CD4-positive, alpha-beta T cell treated with Interleukin-1 beta for 1 hour (primary cell): ENCODE measurements around the gene CELF2.
A peak's percentile ranks its signal among the peaks of the same experiment; 100 is the strongest.
"Not testable (repeated sequence)": the region's sequence is repeated elsewhere in the genome, so short reads cannot be mapped to it uniquely, and the experiment has no call there.

Source experiments
- DNase-seq, 2 donors: peaks; one replicate each; pipeline ENCODE4 v3.0.0-alpha.2; 2020 to 2022

The CELF2 gene

DNA sequence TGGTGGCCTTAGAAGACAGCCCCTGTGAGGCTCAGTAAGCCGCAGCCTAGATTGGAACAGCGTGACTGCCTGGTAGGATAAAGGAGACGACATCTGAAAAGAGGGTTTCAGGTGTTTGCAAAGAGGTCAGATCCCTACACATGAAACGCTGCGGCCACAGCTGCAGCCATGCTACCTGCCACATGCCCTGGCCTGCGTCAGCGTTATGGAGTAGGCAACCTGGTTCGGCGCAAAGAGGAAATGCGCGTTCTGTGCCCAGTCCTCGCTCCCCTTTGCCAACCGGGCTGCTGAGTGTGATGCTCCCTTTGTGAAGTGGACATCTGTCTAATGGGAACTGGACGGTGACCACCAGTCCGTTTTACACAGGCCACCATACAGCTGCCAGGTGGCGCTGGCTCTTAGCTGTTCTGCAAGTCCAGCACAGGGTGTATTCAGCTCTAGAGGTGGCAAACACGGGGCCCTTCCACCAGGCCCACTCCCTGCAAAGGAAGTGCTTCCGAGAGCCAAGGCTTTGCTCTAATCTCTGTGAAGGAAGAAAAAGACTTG lies 160.3 kb downstream of the CELF2 start:
- DNase-seq = peak in 1 of 2 donors; percentile 45

DNA sequence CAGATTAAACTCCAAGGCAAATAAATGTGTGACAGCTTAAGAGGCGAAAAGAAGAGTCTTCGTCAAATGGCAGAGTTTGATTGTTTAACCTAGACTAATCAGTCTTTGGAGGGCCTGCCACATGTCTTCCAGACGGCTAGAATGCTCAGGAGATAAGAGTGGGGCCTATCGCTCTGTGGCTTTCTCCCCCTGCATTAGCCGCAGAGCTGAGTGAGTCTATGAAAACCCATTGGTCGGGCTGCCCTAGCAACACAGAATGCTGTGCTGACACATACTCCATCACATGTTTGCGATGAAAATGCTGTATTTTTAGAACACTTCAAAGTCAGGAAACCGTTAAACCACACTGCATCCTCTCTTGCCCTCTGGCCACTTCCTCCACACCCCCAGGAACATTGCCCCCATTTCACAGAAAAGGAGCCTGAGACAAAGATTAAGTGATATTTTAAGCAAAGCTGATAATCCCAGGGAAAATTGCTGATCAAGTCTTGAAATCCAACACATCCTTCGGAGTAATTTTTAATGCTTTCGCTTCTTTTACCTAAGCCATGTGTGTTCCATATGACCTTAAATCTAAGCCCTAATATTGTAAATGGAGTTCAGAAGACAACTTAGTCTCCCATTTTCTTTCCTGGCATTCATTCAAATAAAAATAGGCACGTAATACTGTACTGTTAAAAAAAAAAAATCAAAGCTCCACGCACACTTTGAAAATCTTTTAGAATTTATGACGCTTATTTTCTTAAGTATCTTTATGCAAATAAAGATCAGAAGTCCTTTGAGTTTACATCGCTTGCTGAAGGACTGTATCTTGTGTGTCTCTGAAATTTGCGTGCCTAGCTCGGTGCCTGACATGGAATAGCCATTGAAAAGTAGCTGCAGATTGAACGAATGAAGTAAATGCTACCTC lies 161.2 kb downstream of the CELF2 start:
- peak; percentile 89 to 92 for DNase-seq

DNA sequence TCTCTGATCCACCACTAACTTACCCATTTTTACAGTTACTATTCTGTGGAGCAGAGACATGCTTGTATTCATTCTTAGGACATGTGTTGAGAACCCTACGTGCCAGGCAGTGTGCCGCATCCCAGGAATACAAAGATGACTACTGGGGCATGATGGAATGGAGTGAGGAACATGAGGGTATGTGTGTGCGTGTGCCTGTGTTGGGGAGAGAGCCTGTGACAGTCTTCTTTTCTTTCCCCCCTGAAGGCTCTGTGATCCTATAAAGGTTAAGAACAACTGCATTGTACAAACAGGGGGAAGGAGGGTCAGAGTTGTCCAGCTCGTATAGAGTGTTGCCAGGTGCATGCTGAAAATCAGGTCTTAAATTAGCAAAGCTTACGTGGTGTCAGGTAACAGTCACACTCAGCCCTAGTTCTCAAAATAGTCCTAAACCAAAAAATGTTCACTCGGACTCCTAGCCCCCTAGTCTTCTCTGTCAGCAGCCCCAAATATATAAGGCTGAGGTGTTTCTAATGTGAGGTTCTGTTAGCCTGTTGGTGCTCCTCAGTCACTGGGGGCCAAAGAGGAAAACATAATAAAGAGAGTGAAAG lies 161.9 kb downstream of the CELF2 start:
- no peak for DNase-seq

DNA sequence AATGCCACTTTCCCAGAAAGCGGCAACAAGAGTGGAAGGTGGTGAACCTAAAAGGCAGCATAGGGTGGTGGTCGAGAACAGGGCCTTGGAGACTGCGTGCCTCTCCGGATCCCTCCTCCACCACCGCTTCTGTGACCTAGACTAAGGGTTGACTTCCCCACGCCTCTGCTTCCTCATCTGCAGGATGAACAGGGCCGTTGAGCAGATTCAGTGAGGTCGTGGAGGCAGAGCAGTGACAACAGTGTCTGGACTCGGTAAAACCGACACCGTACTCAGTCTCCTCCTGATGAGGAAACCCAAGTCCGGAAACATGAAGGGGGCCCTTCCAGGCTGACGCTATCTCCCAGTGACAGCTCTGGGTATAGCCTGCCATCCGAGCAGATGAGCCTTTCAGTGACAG lies 162.6 kb downstream of the CELF2 start:
- DNase-seq = peak; percentile 76 to 77

DNA sequence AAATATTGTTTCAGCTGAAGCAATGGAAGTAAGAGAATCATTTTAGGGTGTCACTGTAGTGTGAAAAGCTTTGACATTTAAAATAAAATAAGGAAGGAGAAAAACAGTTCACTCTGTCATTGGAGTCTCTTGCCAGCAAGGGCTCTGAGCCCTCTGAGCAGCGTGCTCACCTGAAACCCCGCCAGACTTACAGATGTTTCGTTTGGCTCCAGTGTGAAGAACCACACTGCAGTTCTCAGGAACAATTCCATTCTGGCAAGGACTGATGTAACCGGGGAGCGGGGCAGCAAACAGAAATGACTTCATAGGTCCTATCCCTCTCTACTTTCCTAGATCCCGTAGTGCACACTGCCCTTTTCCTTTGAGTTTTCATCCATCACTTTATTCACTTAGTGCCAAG lies 164.3 kb downstream of the CELF2 start:
- no peak for DNase-seq

DNA sequence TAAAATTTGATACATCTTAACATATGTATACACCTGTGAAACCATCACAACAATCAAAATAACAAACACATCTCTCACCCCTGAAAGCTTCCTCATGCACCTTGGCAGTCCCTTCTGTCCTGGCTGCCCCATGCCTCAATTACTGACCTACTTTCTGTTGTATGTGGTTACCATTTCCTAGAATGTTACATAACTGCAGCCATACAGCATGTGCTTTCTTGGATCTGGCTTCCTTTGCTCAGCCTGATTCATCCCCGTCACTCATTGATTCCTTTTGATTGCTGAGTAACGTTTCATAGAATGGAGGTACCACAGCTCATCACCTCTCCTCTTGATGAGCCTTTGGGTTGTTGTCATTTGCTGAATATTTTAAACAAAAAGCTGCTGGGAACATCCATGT lies 165.3 kb downstream of the CELF2 start:
- peak in 1 of 2 donors; percentile 45 for DNase-seq

DNA sequence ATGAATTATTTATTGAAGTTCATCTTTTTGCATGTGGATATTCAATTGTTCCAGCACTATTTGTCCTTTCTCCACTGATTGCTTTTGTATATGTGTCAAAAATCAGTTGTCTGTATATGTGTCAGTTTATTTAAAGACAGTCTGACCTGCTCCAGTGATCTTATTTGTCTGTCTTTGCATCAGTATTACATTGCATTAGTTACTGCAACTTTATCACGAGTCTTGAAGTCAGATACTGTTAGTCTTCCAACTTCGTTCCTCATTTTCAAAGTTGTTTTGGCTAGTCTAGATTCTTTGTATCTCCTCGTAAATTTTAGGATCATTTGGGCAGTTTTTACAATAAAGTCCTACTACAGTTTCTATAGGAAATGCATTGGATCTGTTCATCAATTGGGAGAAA lies 166.4 kb downstream of the CELF2 start:
- DNase-seq = no peak

DNA sequence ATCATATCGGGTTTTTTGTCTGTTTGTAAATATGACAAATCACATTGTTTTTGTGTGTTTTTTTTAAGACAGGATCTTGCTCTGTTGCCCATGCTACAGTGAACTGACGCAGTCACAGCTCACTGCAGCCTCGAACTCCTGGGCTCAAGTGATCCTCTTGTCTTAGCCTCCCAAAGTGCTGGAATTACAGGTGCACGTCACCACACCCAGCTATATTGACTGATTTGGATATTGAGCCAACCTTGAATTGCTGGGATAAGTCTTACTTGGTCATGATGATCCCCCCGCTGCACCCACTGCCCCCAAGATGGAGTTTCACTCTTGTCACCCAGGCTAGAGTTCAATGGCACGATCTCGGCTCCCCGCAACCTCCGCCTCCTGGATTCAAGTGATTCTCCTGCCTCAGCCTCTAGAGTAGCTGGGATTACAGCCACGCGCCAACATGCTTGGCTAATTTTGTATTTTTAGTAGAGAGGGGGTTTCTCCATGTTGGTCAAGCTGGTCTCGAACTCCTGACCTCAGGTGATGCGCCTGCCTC lies 167.5 kb downstream of the CELF2 start:
- not testable (repeated sequence) for DNase-seq

DNA sequence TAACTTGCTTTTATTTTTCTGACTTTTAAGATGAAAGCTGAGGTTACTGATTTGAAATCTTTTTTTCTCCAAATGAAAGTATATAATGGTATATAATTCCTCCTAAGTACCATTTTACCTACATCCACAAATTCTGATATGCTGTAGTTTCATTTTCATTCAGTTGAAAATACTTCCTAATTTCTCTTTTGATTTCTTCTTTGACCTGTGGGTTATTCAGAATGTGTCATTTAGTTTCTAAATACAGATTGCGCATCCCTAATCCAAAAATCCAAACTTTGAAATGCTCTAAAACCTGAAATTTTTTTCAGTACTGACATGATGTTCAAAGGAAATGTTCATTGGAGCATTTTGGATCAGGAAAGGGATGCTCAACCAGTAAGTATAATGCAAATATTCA lies 168.7 kb downstream of the CELF2 start:
- no peak for DNase-seq

DNA sequence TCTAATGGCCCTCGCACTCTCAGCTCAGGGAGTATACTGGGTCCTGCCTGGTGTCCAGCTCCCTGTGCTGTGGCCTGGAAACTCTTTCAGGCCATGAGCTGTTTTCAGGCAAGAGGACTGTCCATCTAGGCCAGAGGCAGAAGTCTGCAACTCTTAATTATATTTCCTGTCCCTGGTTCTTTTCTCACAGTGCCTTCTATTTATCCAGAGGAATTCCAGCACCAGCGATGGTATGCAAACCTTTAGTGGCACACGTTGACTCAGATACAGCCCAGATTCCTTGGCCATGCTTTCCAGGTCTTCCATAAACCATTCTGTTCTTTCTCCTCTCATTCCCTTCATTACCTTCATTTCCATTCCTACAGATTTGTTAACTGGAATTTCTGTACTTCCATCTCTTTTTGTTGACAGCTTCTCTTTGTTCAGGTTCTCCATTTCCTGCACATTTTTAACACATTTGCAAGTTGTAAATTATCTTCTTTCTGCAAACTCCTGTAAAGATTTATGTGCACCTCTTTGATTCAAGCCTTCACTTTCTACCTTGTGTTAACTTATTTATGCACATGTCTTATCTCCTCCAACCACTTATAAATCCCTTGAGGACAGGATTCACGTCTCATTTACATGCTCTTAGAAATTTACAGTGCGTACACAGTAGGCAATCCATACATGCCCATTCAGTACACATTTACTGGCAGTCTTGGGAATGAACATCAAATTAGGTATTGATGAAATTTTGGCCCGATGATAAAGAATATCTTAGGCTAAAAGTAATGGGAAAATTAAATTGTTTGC lies 172.1 kb downstream of the CELF2 start:
- no peak for DNase-seq

DNA sequence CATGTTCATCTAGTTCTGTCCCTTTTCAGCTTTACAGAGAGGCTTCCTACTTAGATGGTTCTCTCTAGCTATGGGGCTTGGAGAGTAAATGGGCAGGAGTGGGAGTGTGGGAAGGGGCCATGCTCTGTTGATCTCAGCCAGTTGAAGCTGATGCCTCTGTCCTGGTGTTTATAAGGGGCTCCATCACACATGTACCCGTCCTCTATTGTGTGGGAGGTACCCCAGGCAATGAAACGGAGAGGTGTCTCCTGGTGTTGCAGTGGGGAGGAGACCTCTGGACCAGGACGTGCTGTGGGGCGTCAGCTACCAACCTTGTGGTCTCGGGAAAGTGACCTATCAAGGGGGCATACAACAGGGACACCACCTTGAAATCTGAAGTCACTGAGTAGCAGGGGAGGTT lies 173.5 kb downstream of the CELF2 start:
- DNase-seq = no peak

DNA sequence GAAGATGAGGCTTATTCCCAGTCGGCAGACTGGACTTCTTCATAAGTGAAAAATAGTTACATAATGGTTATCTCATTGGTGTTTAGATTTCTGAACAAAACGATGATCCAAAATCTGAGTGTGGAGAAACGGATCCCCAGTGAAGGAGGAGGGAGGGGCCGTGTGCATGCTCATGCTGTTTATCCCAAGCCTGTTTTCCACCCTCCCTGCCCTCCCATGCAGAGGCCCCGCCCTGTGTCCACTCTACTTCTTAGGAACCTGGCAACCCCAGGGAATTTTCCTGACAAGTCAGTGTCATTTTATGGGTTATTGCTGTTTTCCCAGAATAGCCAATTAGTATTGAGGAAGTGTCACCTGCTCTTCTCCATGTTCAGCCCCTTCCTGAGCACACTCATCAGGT lies 174.0 kb downstream of the CELF2 start:
- DNase-seq = no peak

DNA sequence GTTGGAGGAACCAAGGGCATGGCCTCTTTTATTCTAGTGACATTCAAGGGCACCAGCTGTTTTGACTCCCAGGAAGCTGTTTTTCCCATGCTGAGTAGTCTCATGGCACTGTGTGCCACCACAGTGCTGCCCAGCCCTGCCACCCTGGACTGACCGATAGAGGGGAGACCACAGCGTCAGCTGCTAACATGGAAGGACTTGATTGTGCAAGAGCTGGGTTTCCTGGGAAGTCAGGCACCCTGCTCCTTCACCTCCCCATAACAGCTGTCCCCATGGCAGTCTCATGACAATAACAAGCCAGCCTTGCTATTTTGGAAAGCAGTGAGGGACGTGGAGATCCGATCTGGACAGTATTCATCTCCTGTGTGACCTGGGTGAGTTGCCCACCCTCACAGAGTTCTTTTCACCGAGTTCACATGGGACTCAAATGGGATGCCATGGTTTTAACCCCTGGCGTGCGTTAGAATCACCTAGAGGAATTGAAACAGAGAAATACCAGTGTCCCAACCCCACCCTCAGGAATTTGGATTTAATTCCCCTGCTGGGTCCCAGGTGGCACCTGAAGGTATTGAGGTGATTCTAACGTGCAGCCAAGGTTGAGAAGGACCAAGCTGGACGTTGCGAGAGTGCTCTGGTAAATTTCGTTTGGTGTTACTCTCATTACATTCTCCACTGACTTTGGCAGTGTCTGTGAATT lies 174.8 kb downstream of the CELF2 start:
- no peak for DNase-seq

DNA sequence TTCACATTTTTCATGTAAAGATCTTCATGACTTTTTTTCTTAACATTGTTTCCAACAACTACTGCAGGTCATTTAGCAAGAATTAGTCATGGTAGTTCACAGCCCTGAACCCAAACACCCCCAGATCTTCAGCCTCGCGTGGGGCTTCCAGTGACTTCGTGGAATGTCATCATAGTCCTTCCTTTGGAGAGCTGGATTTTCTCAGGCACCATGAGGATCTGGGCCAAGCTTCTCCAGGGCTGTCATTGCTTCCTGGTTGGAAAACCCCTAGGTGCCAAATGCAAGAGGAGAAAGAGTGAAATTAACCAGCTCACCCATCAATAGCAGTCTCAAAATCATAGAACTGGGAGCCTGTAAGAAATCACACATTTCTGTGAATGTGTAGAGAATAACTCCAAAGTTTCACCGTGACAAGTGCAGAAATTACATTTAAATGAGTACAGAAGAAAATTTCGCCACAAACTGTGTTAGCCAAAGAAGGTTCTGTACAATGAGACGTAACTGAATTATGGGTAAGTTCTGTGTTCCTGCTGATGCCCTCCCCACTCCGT lies 175.4 kb downstream of the CELF2 start:
- no peak for DNase-seq

DNA sequence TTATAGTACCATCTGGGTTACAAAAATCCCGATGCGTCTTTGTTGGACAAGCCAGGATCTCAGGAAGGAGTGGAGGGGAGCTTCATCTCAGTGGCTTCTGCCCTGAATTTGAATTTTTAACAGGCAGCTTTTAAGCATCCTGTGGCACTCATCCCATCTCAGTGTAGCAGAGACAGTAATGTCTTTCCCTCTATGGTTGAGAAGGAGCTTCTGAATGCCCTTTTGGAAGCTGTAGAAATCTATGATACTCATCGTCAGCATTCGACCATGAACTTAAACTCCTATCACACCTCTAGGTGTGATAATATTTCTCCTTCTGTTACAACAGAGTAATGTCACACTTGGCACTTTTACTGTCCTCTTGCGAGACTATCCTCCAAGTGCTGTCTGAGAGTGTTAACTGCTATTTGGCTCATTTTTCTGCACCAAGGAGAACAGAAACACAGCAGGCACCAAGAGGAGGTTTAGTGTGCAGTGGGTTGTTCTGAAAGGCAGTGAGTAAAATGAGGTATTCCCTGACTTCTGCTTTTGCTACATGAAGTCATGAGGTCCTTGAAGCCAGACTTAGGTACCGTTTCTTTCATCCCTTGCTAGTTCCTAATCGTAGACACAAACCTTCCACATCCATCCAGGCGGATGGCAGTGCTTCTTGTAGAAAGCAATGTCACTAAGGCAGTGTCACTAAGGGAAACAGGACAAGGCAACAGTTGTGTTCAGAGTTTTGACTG lies 177.4 kb downstream of the CELF2 start:
- no peak for DNase-seq

DNA sequence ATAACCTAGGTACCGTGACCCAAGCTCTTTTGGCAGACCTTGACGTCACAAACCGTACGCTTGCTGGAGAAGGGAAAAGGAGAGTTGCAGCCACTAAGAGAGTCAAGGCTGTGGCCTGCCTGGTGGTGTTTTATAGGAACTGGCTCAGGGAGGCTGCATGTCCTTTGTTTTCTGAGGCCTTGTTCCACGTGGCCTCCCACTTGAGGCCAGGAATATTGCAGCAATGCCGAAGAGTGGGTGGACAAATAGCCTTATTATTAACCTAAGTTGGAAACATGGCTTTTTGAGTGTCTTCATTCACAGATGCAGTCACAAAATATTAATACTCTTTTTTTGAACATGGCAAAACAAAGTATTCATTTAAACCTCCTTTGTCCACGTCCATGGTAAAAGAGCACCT lies 178.0 kb downstream of the CELF2 start:
- DNase-seq = no peak

DNA sequence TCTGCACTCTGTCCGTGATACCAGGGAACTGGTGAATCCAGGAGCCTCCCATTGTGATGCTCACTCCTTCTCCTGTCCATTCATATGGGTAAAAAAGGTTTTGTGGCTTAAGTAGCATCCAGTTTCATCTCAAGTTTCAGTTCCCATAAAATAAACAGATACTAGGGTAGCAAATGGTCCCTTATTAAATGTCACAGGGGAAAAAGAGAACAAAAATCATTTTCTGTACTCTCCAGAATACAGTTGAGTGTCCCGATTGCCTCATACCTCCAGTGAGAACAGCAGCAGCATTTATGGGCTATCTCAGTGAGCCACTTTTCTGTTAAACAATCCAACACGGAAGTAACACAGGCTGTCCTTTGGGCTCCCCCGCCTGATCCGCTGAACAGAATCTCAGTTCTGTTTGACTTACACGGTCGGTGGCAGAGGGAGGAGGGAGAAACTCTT lies 179.6 kb downstream of the CELF2 start:
- peak; percentile 23 to 40 for DNase-seq

DNA sequence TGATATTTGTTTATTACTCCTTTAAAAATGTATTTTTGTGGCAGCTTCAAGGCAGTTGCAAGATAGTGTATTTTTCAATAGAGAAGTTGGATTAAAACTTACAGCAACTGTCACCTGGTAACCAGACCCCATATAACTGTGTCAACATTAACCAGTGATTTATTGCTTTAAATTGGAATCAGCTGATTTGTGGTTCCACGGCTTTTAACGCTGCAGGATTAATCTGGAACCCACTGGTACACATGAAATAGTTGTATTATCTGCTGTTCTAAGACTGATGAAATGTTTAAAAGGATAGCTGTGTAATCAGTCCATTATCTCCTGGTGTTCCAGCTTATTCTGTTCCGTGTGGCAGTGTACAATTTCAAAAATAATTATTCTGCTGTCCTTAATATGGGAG lies 180.2 kb downstream of the CELF2 start:
- DNase-seq = no peak

DNA sequence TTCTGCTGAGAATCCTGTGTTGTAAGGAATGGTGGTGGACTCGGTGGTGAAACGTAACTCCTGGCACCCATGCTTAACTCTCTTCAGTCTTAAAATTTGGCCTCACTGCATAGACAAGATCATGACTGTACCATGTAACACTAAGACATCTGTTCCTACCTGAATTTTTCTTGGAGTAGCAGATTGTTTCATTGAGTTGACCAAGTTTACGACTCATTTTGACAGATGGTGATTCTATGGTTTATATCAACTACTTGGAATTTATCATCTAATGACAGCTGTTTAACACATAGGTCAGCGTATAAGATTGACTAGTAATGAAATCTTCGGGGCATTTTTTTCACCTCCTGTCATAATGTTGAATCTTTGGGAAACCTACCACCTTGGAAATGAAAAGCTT lies 184.2 kb downstream of the CELF2 start:
- DNase-seq = no peak

DNA sequence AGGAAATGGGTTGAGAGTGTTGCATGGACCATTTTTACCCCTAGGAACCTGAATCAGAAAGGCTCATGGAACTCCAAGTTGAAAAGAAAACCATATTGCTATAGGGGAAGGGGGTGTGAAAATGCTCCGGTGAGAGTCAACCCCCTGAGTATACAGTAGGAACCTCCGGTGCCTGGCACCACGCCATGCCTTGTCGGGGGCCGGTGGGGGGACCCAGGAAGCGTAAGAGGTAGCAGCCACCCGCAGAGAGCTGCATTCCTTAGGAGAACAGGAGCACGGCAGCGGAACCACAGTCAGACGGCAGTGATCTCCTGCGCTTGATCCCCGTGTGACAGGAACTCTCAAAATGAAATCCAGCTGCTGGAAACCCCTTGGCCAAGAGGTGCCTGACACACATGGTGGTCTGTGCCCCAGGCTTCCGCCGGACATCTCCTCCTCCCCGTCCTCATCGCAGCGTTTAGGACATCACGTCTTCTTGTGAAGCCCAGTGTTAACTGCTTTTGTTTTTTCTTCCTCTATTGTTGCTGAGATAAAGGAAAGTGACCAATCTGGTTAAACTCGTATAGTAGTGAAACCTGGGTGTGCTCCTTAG lies 186.8 kb downstream of the CELF2 start:
- no peak for DNase-seq
